Erythroblast (primary cell): ENCODE measurements around the gene CACNG6.

Experiments used
- GATA1 ChIP-seq: IDR thresholded peaks from 2 replicates; pipeline ENCODE4 v1.6.1; 2011; ENCODE audit warnings: low read depth, mild to moderate bottlenecking, control low read depth, low read length, moderate library complexity
- POLR2A ChIP-seq: IDR thresholded peaks from 2 replicates; pipeline ENCODE4 v1.6.1; 2011; ENCODE audit warnings: mild to moderate bottlenecking, low read length

DNA sequence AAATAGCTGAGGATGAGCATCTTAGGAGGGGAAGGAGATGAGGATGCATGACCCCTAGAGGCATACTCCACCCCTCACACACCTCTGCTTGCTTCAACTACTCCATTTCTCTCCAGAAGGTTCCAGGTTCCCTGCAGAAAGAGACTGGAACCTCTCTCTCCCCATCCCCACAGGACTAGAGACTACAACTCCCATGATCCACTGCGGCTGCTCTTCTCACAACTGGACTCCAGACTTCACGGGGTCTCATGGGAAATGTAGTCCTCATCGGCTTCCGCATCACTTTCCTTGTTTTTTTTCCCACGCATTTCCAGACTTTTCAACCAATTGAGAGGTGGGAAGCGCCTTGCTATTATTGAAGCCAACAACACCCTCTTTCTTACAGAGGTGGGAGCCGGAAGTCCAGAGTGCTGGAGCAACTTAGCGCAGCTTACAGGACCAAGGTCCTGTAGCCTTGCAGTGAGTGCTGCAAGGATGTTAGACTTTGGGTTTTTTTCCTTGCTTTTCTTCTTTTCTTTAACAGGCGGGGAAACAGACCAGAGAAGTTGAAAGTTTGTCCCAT is 13.9 kb upstream of the CACNG6 start:
- TF ChIP-seq POLR2A (no peak), GATA1 (no peak)
